Measurements from ENCODE around the gene UBE2E3. TPM values are rescaled to one million over a fixed set of nuclear protein-coding genes. Genes with fewer than 3 reads are reported as not detected.

Gene UBE2E3
- total and polyA plus RNA-seq, 2 of the 13 experiments (the other 11 are each of a cell fraction or from before 2014, with no cell fraction given), result 45.7 to 92.6 TPM

GRCh38 chr2:180980106-180980942 lies at the start of gene UBE2E3 (continued):
- no peak for TF ChIP-seq ZZZ3 (CRISPR knock-in tag; IDR thresholded peaks at IDR 0.05; ENCODE audit: borderline replicate concordance)
- peak; percentile 76; the same call in 1 of the 2 replicates for TF ChIP-seq UBTF (CRISPR knock-in tag; IDR thresholded peaks at IDR 0.05)
- peak; percentile 86; the same call in 1 of the 2 replicates for TF ChIP-seq ZMYM4 (CRISPR knock-in tag; IDR thresholded peaks at IDR 0.05)
- TF ChIP-seq ATM (IDR thresholded peaks at IDR 0.05; ENCODE audit: borderline replicate concordance), result no peak
- TF ChIP-seq ZNF775 (CRISPR knock-in tag; IDR thresholded peaks at IDR 0.05; ENCODE audit: borderline replicate concordance), result 0 out of 2 replicates have a peak, but pooled peaks have one; percentile 44
- 0 out of 2 replicates have a peak, but pooled peaks have one; percentile 43 for TF ChIP-seq ZBTB38 (CRISPR knock-in tag; IDR thresholded peaks at IDR 0.05)
- TF ChIP-seq MLXIP (CRISPR knock-in tag; IDR thresholded peaks at IDR 0.05; ENCODE audit: borderline replicate concordance), result no peak
- no peak for TF ChIP-seq PBX2 (CRISPR knock-in tag; IDR thresholded peaks at IDR 0.05)
- no peak for TF ChIP-seq PBX3 (CRISPR knock-in tag; IDR thresholded peaks at IDR 0.05; ENCODE audit: borderline replicate concordance)
- TF ChIP-seq YEATS2 (CRISPR knock-in tag; IDR thresholded peaks at IDR 0.05; ENCODE audit: borderline replicate concordance), result no peak
- no peak for TF ChIP-seq KDM4B (CRISPR knock-in tag; IDR thresholded peaks at IDR 0.05)
- no peak for TF ChIP-seq HMGXB3 (CRISPR knock-in tag; IDR thresholded peaks at IDR 0.05; ENCODE audit: borderline replicate concordance)
- TF ChIP-seq DBP (CRISPR knock-in tag; IDR thresholded peaks at IDR 0.05; ENCODE audit: not compliant biosample characterization), result no peak
